ENCODE results near the gene MARS1.
A peak's percentile ranks its signal among the peaks of the same experiment; 100 is the strongest.

The MARS1 gene

GRCh38 chr12:57522887-57523705, 35.2 kb downstream of the MARS1 start:
- H2AFZ ChIP-seq (ENCODE audit: low read depth, low read length): no peak overlapping the region
- peaks cover 28% of the 10 kb centered on the region for H4K20me1 ChIP-seq (ENCODE audit: insufficient read depth, low read length)

GRCh38 chr12:57523706-57524614, 36.1 kb downstream of the MARS1 start:
- H3K36me3 ChIP-seq (replicated peaks; ENCODE audit: low read depth, low read length): peaks cover 29% of the 10 kb centered on the region
- no peak overlapping the region for H2AFZ ChIP-seq (ENCODE audit: low read depth, low read length)
- H3K4me1 ChIP-seq (ENCODE audit: low read length): peaks cover 29% of the 10 kb centered on the region
- H3K9me3 ChIP-seq (ENCODE audit: insufficient read depth, low read length): no peaks in the 10 kb centered on the region
- peak overlapping the region; percentile 94; the same call in 1 of the 2 replicates for H3K27ac ChIP-seq (ENCODE audit: low read length)
- H4K20me1 ChIP-seq (ENCODE audit: insufficient read depth, low read length): peaks cover 19% of the 10 kb centered on the region
- H3K4me2 ChIP-seq (ENCODE audit: low read length): peak overlapping the region; percentile 91
- no peaks in the 10 kb centered on the region for H3K27me3 ChIP-seq (ENCODE audit: low read depth, low read length)
- peak overlapping the region; percentile 90 for H3K9ac ChIP-seq (ENCODE audit: low read length)
- no peak for TF ChIP-seq CTCF (IDR thresholded peaks at IDR 0.05; ENCODE audit: low read depth, low read length)
- no peak for TF ChIP-seq EZH2phosphoT487 (IDR thresholded peaks at IDR 0.05; ENCODE audit: low read depth)
- peaks cover 30% of the 10 kb centered on the region for H3K79me2 ChIP-seq (ENCODE audit: low read length)
- H3K4me3 ChIP-seq (ENCODE audit: low read length): peak overlapping the region; percentile 94

More at GRCh38 chr12:57522887-57523705, 35.2 kb downstream of the MARS1 start:
- H3K9ac ChIP-seq (ENCODE audit: low read length): peak overlapping the region; percentile 90
- H3K79me2 ChIP-seq (ENCODE audit: low read length): peaks cover 38% of the 10 kb centered on the region
- H3K9me3 ChIP-seq (ENCODE audit: insufficient read depth, low read length): no peaks in the 10 kb centered on the region
- TF ChIP-seq CTCF (IDR thresholded peaks at IDR 0.05; ENCODE audit: low read depth, low read length) (no peak), EZH2phosphoT487 (IDR thresholded peaks at IDR 0.05; ENCODE audit: low read depth) (no peak)
- peaks cover 34% of the 10 kb centered on the region for H3K36me3 ChIP-seq (replicated peaks; ENCODE audit: low read depth, low read length)
- no peaks in the 10 kb centered on the region for H3K27me3 ChIP-seq (ENCODE audit: low read depth, low read length)
- H3K4me3 ChIP-seq (ENCODE audit: low read length): peak overlapping the region; percentile 94
- peak overlapping the region; percentile 91 for H3K4me2 ChIP-seq (ENCODE audit: low read length)
- peaks cover 36% of the 10 kb centered on the region for H3K4me1 ChIP-seq (ENCODE audit: low read length)
- H3K27ac ChIP-seq (ENCODE audit: low read length): peak overlapping the region; percentile 94

- Histone ChIP-seq H3K9ac (ENCODE audit: low read length) (no peak overlapping the region), H2AFZ (ENCODE audit: low read depth, low read length) (no peak overlapping the region), H3K4me1 (ENCODE audit: low read length) (peaks cover 24% of the 10 kb centered on the region), H3K4me3 (ENCODE audit: low read length) (no peak overlapping the region), H4K20me1 (ENCODE audit: insufficient read depth, low read length) (0 out of 2 replicates have a peak, but pooled peaks cover 9% of the 10 kb centered on the region), H3K9me3 (ENCODE audit: insufficient read depth, low read length) (no peaks in the 10 kb centered on the region), H3K4me2 (ENCODE audit: low read length) (no peak overlapping the region), H3K27me3 (ENCODE audit: low read depth, low read length) (no peaks in the 10 kb centered on the region), H3K27ac (ENCODE audit: low read length) (no peak overlapping the region), H3K36me3 (replicated peaks; ENCODE audit: low read depth, low read length) (peaks cover 22% of the 10 kb centered on the region), H3K79me2 (ENCODE audit: low read length) (peaks cover 19% of the 10 kb centered on the region)
- TF ChIP-seq EZH2phosphoT487 (IDR thresholded peaks at IDR 0.05; ENCODE audit: low read depth): no peak
- no peak for TF ChIP-seq CTCF (IDR thresholded peaks at IDR 0.05; ENCODE audit: low read depth, low read length)
Measured at GRCh38 chr12:57524814-57525614, 37.1 kb downstream of the MARS1 start.

All from OCI-LY3 (cell line).